ENCODE results near the gene MFAP3L.

DNA sequence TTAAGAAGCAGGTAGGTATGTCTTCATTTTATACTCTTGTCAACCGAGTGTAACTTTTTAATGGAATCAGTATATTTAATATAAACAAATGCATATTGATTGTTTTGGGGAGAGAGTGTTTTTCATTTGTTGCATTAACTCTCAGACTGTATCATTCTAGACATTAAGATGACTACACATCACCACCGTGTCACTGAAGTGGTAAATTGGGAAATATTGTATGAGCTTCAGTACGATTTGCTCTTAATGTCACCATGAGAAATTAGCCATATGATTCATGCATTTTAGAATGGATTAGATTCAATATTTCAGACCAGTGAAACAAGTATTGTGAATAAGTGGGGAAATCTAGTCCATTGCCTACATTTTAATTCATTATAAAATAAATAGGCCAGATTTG, 9.7 kb upstream of the MFAP3L start:
- TF ChIP-seq, protein P1, sequence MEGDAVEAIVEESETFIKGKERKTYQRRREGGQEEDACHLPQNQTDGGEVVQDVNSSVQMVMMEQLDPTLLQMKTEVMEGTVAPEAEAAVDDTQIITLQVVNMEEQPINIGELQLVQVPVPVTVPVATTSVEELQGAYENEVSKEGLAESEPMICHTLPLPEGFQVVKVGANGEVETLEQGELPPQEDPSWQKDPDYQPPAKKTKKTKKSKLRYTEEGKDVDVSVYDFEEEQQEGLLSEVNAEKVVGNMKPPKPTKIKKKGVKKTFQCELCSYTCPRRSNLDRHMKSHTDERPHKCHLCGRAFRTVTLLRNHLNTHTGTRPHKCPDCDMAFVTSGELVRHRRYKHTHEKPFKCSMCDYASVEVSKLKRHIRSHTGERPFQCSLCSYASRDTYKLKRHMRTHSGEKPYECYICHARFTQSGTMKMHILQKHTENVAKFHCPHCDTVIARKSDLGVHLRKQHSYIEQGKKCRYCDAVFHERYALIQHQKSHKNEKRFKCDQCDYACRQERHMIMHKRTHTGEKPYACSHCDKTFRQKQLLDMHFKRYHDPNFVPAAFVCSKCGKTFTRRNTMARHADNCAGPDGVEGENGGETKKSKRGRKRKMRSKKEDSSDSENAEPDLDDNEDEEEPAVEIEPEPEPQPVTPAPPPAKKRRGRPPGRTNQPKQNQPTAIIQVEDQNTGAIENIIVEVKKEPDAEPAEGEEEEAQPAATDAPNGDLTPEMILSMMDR (IDR thresholded peaks at IDR 0.05; ENCODE audit: low read depth, low read length) = no peak
- no peak for TF ChIP-seq EZH2phosphoT487 (IDR thresholded peaks at IDR 0.05; ENCODE audit: low read depth)
